Epithelial cell of prostate (primary cell): ENCODE measurements around the gene MYOCD.

ENCODE experiments used
- DNase-seq: peaks from one replicate; pipeline ENCODE4 v3.0.0-alpha.2; 2011; ENCODE audit warnings: low read depth, low spot score
- H3K27ac ChIP-seq: fragments of 450-650 bp; 2 replicates; pipeline ENCODE4 v1.5.1; 2017; ENCODE audit warnings: mild to moderate bottlenecking

The MYOCD gene

GRCh38 chr17:12641084-12641483 is 24.6 kb upstream of the MYOCD start:
- H3K27ac ChIP-seq = no peak overlapping the region
- DNase-seq = no peak

- no peak for DNase-seq
Observed at GRCh38 chr17:12642034-12642433, 23.7 kb upstream of the MYOCD start.

GRCh38 chr17:12643822-12644221 is 21.9 kb upstream of the MYOCD start:
- no peak for DNase-seq
- no peak overlapping the region for H3K27ac ChIP-seq

More at GRCh38 chr17:12642034-12642433, 23.7 kb upstream of the MYOCD start:
- no peak overlapping the region for H3K27ac ChIP-seq

- H3K27ac ChIP-seq = no peak overlapping the region
- no peak for DNase-seq
Observed at GRCh38 chr17:12644623-12645022, 21.1 kb upstream of the MYOCD start.

- DNase-seq = no peak
- H3K27ac ChIP-seq = no peak overlapping the region
Observed at GRCh38 chr17:12646761-12647422, 18.8 kb upstream of the MYOCD start.

- no peak for DNase-seq
- no peak overlapping the region for H3K27ac ChIP-seq
Observed at GRCh38 chr17:12648498-12648897, 17.2 kb upstream of the MYOCD start.

- no peak for DNase-seq
- no peak overlapping the region for H3K27ac ChIP-seq
Observed at GRCh38 chr17:12655936-12656335, 9.8 kb upstream of the MYOCD start.

- H3K27ac ChIP-seq = no peak overlapping the region
- no peak for DNase-seq
Observed at GRCh38 chr17:12656354-12656753, 9.3 kb upstream of the MYOCD start.

- peak; percentile 16 for DNase-seq
- H3K27ac ChIP-seq = peak overlapping the region; percentile 55
Observed at GRCh38 chr17:12659500-12659899, 6.2 kb upstream of the MYOCD start.

- no peak overlapping the region for H3K27ac ChIP-seq
- no peak for DNase-seq
Observed at GRCh38 chr17:12664252-12664651, 1.4 kb upstream of the MYOCD start.

GRCh38 chr17:12664894-12665262 is 812 bp upstream of the MYOCD start:
- no peak overlapping the region for H3K27ac ChIP-seq
- no peak for DNase-seq

- no peak overlapping the region for H3K27ac ChIP-seq
Observed at GRCh38 chr17:12666718-12667117, 1.0 kb downstream of the MYOCD start.

GRCh38 chr17:12667299-12667958 is 1.7 kb downstream of the MYOCD start:
- H3K27ac ChIP-seq = no peak overlapping the region
- no peak for DNase-seq

More at GRCh38 chr17:12666718-12667117, 1.0 kb downstream of the MYOCD start:
- no peak for DNase-seq

GRCh38 chr17:12671906-12672305 is 6.2 kb downstream of the MYOCD start:
- DNase-seq = no peak
- no peak overlapping the region for H3K27ac ChIP-seq

- no peak overlapping the region for H3K27ac ChIP-seq
- DNase-seq = no peak
Observed at GRCh38 chr17:12672947-12673346, 7.3 kb downstream of the MYOCD start.

GRCh38 chr17:12673788-12674187 is 8.1 kb downstream of the MYOCD start:
- H3K27ac ChIP-seq = no peak overlapping the region
- peak; percentile 6 for DNase-seq

GRCh38 chr17:12680407-12680897 is 14.8 kb downstream of the MYOCD start:
- no peak for DNase-seq
- H3K27ac ChIP-seq = no peak overlapping the region

- no peak overlapping the region for H3K27ac ChIP-seq
- no peak for DNase-seq
Observed at GRCh38 chr17:12680993-12681392, 15.3 kb downstream of the MYOCD start.

- DNase-seq = no peak
Observed at GRCh38 chr17:12683299-12683698, 17.6 kb downstream of the MYOCD start.

GRCh38 chr17:12686486-12686885 is 20.8 kb downstream of the MYOCD start:
- H3K27ac ChIP-seq = no peak overlapping the region
- DNase-seq = no peak

More at GRCh38 chr17:12683299-12683698, 17.6 kb downstream of the MYOCD start:
- H3K27ac ChIP-seq = no peak overlapping the region

GRCh38 chr17:12688382-12688781 is 22.7 kb downstream of the MYOCD start:
- DNase-seq = no peak
- no peak overlapping the region for H3K27ac ChIP-seq

- DNase-seq = no peak
- no peak overlapping the region for H3K27ac ChIP-seq
Observed at GRCh38 chr17:12691173-12691572, 25.5 kb downstream of the MYOCD start.
